GM19193 (cell line): ENCODE measurements around the gene FRK.

Experiments
- POLR2A ChIP-seq: IDR thresholded peaks from 4 replicates; pipeline ENCODE4 v1.6.1; 2011; ENCODE audit not compliant: insufficient read depth, insufficient read length; ENCODE audit errors: extremely low read depth

The FRK gene

GRCh38 chr6:115901896-115902295 lies 158.8 kb downstream of the FRK start:
- no peak for TF ChIP-seq POLR2A

GRCh38 chr6:115899730-115900282 lies 160.9 kb downstream of the FRK start:
- TF ChIP-seq POLR2A, result no peak

DNA sequence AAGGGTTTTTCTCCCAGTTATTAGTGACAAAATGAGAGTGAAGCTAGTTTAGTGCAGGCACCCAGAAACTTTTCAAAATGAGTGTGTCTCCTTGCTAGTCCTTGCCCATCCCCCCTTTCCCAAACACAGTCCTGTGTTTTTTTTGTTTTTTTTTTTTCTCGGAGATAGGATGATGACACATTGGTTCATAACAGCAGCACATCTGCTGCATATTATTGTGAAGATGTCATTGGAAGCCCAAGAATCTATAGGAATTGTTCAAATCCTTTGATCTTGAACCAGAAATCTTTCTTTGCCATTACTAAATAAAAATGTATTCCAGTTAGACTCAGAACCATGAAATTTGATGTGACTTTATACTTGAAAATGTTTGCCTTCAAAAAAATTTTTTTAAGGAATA lies 162.4 kb downstream of the FRK start:
- no peak for TF ChIP-seq POLR2A

GRCh38 chr6:115896538-115897129 lies 164.1 kb downstream of the FRK start:
- no peak for TF ChIP-seq POLR2A

GRCh38 chr6:115894426-115894992 lies 166.2 kb downstream of the FRK start:
- TF ChIP-seq POLR2A, result no peak

DNA sequence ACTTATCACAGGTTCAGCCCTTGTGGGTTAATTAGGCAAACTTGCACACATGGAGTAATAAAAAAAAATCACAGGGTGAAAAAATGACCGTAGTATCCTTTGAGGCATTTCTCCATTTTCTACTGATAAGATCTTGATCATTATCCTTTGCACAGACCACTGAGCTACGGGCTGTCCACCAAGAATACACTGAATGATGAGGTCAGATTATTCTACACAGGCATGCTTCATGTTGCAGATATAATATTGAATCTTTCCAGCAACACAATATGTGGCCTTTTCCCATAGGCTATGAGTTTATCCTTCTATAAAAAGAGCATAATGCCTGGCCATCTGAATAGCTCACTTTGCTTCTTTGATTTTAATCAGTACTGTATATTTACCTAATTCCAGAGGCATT lies 168.9 kb downstream of the FRK start:
- TF ChIP-seq POLR2A, result no peak

- TF ChIP-seq POLR2A, result no peak
These were observed 169.5 kb downstream of the FRK start for GRCh38 chr6:115891111-115891669.

GRCh38 chr6:115890238-115890637 lies 170.5 kb downstream of the FRK start:
- no peak for TF ChIP-seq POLR2A

GRCh38 chr6:115887891-115888290 lies 172.8 kb downstream of the FRK start:
- TF ChIP-seq POLR2A, result no peak

DNA sequence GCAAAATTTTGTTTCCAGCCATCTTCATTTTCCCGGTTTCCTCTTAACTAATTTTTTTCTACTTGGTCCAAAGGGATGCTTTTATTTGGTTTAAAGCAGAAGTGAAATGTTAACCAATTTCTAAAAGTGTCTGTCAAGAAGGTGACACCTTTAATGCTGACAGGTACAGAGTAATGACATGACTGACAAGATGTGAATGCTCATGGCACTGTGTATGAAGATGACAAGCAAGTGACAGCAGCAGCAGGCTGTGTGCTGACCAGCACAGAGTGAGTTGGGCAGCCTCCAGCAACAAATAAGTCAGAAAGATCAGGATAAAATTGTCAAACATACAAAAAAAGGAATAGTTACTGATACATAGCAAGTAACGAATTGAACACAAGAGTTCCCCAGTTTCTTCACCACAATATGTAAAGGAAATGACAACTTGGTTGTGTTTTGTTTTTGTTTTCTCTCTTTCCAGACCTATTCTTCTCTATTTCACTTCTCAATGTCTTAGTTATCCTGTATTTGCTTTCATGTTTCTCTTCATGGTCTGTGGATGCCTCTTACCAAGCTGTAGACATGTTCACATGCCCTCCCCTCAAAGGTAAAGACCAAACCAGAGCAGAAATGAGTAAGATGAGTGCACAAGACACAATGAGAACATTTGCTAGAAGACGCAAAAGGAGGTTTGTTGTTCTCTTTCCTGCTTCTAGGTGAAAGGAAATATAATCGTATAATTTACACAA lies 174.9 kb downstream of the FRK start:
- TF ChIP-seq POLR2A, result no peak

GRCh38 chr6:115882771-115883170 lies 177.9 kb downstream of the FRK start:
- TF ChIP-seq POLR2A, result no peak

DNA sequence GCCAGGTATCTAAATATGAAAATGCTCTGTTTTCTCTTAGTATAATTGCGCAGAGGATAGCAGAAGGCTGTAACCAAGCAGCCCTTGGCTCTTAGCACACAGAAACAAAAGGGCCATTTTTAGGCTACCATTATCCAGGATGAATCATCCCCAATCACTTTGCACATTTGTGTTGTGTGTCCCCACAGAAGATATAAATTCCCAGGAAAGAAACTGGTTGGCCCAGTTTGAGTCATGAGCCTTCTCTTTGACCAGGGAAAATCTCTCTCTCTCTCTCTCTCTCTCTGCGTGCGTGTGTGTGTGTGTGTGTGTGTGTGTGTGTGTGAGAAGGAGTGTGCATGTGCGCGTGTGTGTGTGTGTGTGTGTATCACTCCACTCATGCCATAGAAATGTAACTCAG lies 178.5 kb downstream of the FRK start:
- TF ChIP-seq POLR2A, result no peak
